ENCODE data around the gene CYP2A6.
A peak's percentile ranks its signal among the peaks of the same experiment; 100 is the strongest.
"Not testable (repeated sequence)": the region's sequence is repeated elsewhere in the genome, so short reads cannot be mapped to it uniquely, and the experiment has no call there.

CYP2A6 gene

GRCh38 chr19:40829205-40829604 is 21.0 kb downstream of the CYP2A6 start:
- H3K36me3 ChIP-seq: no peaks in the 10 kb centered on the region
- TF ChIP-seq CTCF (IDR thresholded peaks at IDR 0.05): no peak
- H3K9me3 ChIP-seq: no peaks in the 10 kb centered on the region
- H3K4me3 ChIP-seq (ENCODE audit: low read depth in 1 of 2, low read length in 1 of 2): no peak overlapping the region
- H3K27ac ChIP-seq: no peak overlapping the region
- H3K4me1 ChIP-seq (ENCODE audit: control insufficient read depth in 1 of 2, insufficient read depth in 1 of 2, low read depth in 1 of 2, low read length in 1 of 2): peaks cover 25 to 36% of the 10 kb centered on the region in 2 experiments
- H3K27me3 ChIP-seq: no peaks in the 10 kb centered on the region

GRCh38 chr19:40827386-40828247 is 22.6 kb downstream of the CYP2A6 start:
- TF ChIP-seq CTCF (IDR thresholded peaks at IDR 0.05): no peak
- no peaks in the 10 kb centered on the region for H3K36me3 ChIP-seq
- peak overlapping the region; percentile 98 for H3K27ac ChIP-seq
- no peak overlapping the region for H3K4me3 ChIP-seq (ENCODE audit: low read depth in 1 of 2, low read length in 1 of 2)
- H3K27me3 ChIP-seq: no peaks in the 10 kb centered on the region
- H3K9me3 ChIP-seq: no peaks in the 10 kb centered on the region
- peaks cover 39 to 48% of the 10 kb centered on the region in 2 experiments for H3K4me1 ChIP-seq (ENCODE audit: control insufficient read depth in 1 of 2, insufficient read depth in 1 of 2, low read depth in 1 of 2, low read length in 1 of 2)

- not testable (repeated sequence) for H3K4me3 ChIP-seq (ENCODE audit: low read depth in 1 of 2, low read length in 1 of 2); H3K36me3 ChIP-seq; H3K9me3 ChIP-seq; H3K27me3 ChIP-seq
- Histone ChIP-seq H3K27ac (peak overlapping the region; percentile 98), H3K4me1 (ENCODE audit: control insufficient read depth in 1 of 2, insufficient read depth in 1 of 2, low read depth in 1 of 2, low read length in 1 of 2) (peaks cover 46 to 56% of the 10 kb centered on the region in 2 experiments)
Observed at GRCh38 chr19:40826699-40827385, 23.4 kb downstream of the CYP2A6 start.

GRCh38 chr19:40826312-40826698 is 23.9 kb downstream of the CYP2A6 start:
- H3K27ac ChIP-seq: peak overlapping the region; percentile 98
- not testable (repeated sequence) for H3K36me3 ChIP-seq

GRCh38 chr19:40825460-40826095 is 24.7 kb downstream of the CYP2A6 start:
- not testable (repeated sequence) for H3K4me3 ChIP-seq (ENCODE audit: low read depth in 1 of 2, low read length in 1 of 2); H3K36me3 ChIP-seq; H3K27me3 ChIP-seq; H3K9me3 ChIP-seq
- Histone ChIP-seq H3K4me1 (ENCODE audit: control insufficient read depth in 1 of 2, insufficient read depth in 1 of 2, low read depth in 1 of 2, low read length in 1 of 2) (peaks cover 47 to 61% of the 10 kb centered on the region in 2 experiments), H3K27ac (peak overlapping the region; percentile 98)

More at GRCh38 chr19:40826312-40826698, 23.9 kb downstream of the CYP2A6 start:
- H3K9me3 ChIP-seq; H3K27me3 ChIP-seq; H3K4me3 ChIP-seq (ENCODE audit: low read depth in 1 of 2, low read length in 1 of 2): not testable (repeated sequence)
- H3K4me1 ChIP-seq (ENCODE audit: control insufficient read depth in 1 of 2, insufficient read depth in 1 of 2, low read depth in 1 of 2, low read length in 1 of 2): peaks cover 47 to 57% of the 10 kb centered on the region in 2 experiments

GRCh38 chr19:40824916-40825315 is 25.3 kb downstream of the CYP2A6 start:
- H3K36me3 ChIP-seq; H3K27me3 ChIP-seq; H3K9me3 ChIP-seq; H3K4me3 ChIP-seq (ENCODE audit: low read depth in 1 of 2, low read length in 1 of 2): not testable (repeated sequence)
- Histone ChIP-seq H3K4me1 (ENCODE audit: control insufficient read depth in 1 of 2, insufficient read depth in 1 of 2, low read depth in 1 of 2, low read length in 1 of 2) (peaks cover 49 to 66% of the 10 kb centered on the region in 2 experiments), H3K27ac (peak overlapping the region; percentile 98)

- TF ChIP-seq CTCF (IDR thresholded peaks at IDR 0.05): peak; percentile 28
- H3K9me3 ChIP-seq, H3K36me3 ChIP-seq, H3K27me3 ChIP-seq: not testable (repeated sequence)
- Histone ChIP-seq H3K4me3 (ENCODE audit: low read depth in 1 of 2, low read length in 1 of 2) (peak overlapping the region; percentile 18 to 57), H3K27ac (peak overlapping the region; percentile 98), H3K4me1 (ENCODE audit: control insufficient read depth in 1 of 2, insufficient read depth in 1 of 2, low read depth in 1 of 2, low read length in 1 of 2) (peaks cover 69 to 83% of the 10 kb centered on the region in 2 experiments)
Observed at GRCh38 chr19:40822704-40823553, 27.3 kb downstream of the CYP2A6 start.

Measured in neutrophil (primary cell).